HepG2 (cell line): ENCODE results near the gene CES2. TPM values are rescaled to one million over a fixed set of nuclear protein-coding genes. Genes with fewer than 3 reads are reported as not detected.

Source experiments
- CREB1 ChIP-seq, 2 experiments: fragments of 450-650 bp in 1 of 2; IDR thresholded peaks; 2 replicates each; pipeline ENCODE4 v1.6.1; 2016 to 2017; ENCODE audit warnings: control low read depth in 1 of 2, mild to moderate bottlenecking in 1 of 2, missing compliant biosample characterization in 1 of 2, missing genetic modification characterization in 1 of 2
- FUBP1 ChIP-seq: sonication (generic); formaldehyde crosslinking; IDR thresholded peaks from 2 replicates; pipeline ENCODE4 v1.5.1; 2020; ENCODE audit warnings: missing genetic modification reagents, mild to moderate bottlenecking, borderline replicate concordance
- HNRNPLL ChIP-seq: fragments of 200-400 bp; formaldehyde crosslinking; IDR thresholded peaks from 2 replicates; pipeline ENCODE4 v1.6.1; 2017; ENCODE audit warnings: mild to moderate bottlenecking, low read depth, low read length; ENCODE audit not compliant: poor library complexity, severe bottlenecking
- IRF9 ChIP-seq: sonication (generic); formaldehyde crosslinking; IDR thresholded peaks from 2 replicates; pipeline ENCODE4 v1.8.0; 2022; ENCODE audit warnings: missing genetic modification reagents, mild to moderate bottlenecking, borderline replicate concordance
- KDM2A ChIP-seq: sonication (generic); formaldehyde crosslinking; IDR thresholded peaks from 2 replicates; pipeline ENCODE4 v1.4.0; 2020; ENCODE audit warnings: low read depth, missing genetic modification reagents, borderline replicate concordance
- MAFF ChIP-seq: IDR thresholded peaks from 2 replicates; pipeline ENCODE4 v1.6.1; 2011; ENCODE audit warnings: low read depth, low read length, improper control_type of control experiment
- MTA3 ChIP-seq: sonication (generic); formaldehyde crosslinking; IDR thresholded peaks from 2 replicates; pipeline ENCODE4 v1.4.0; 2020; ENCODE audit warnings: missing genetic modification reagents
- NCOA5 ChIP-seq: sonication (generic); formaldehyde crosslinking; IDR thresholded peaks from 2 replicates; pipeline ENCODE4 v1.4.0; 2020; ENCODE audit warnings: missing genetic modification reagents
- NCOR1 ChIP-seq: fragments of 200-600 bp; sonication (generic); IDR thresholded peaks from 2 replicates; pipeline ENCODE4 v1.7.0; 2017; ENCODE audit warnings: antibody characterized with exemption, low read length, borderline replicate concordance
- THRA ChIP-seq: sonication (generic); formaldehyde crosslinking; IDR thresholded peaks from 2 replicates; pipeline ENCODE4 v1.4.0; 2020; ENCODE audit warnings: missing genetic modification reagents, borderline replicate concordance
- TRAFD1 ChIP-seq: sonication (generic); formaldehyde crosslinking; IDR thresholded peaks from 2 replicates; pipeline ENCODE4 v1.5.1; 2020; ENCODE audit warnings: missing genetic modification reagents, mild to moderate bottlenecking, borderline replicate concordance
- ZC3H13 ChIP-seq: sonication (generic); formaldehyde crosslinking; IDR thresholded peaks from 2 replicates; pipeline ENCODE4 v1.8.1; 2023; ENCODE audit warnings: mild to moderate bottlenecking, missing genetic modification reagents, moderate library complexity
- ZFP36L2 ChIP-seq: sonication (generic); formaldehyde crosslinking; IDR thresholded peaks from 2 replicates; pipeline ENCODE4 v1.4.0; 2020; ENCODE audit warnings: missing genetic modification reagents
- ZNF235 ChIP-seq: sonication (generic); formaldehyde crosslinking; IDR thresholded peaks from 2 replicates; pipeline ENCODE4 v1.8.1; 2023; ENCODE audit warnings: mild to moderate bottlenecking, missing genetic modification reagents, borderline replicate concordance
- ZNF260 ChIP-seq: sonication (generic); formaldehyde crosslinking; IDR thresholded peaks from 2 replicates; pipeline ENCODE4 v1.4.0; 2020; ENCODE audit warnings: missing genetic modification reagents, low read depth, mild to moderate bottlenecking, borderline replicate concordance
- ZNF530 ChIP-seq: sonication (generic); formaldehyde crosslinking; IDR thresholded peaks from 2 replicates; pipeline ENCODE4 v1.5.0; 2020; ENCODE audit warnings: low read depth, mild to moderate bottlenecking, missing genetic modification reagents
- ZNF589 ChIP-seq: sonication (generic); formaldehyde crosslinking; conservative IDR thresholded peaks from 2 replicates; pipeline ENCODE4 v1.8.0; 2022; ENCODE audit warnings: mild to moderate bottlenecking, moderate library complexity, missing genetic modification reagents
- ZNF629 ChIP-seq: sonication (generic); formaldehyde crosslinking; conservative IDR thresholded peaks from 2 replicates; pipeline ENCODE4 v1.5.0; 2020; ENCODE audit warnings: missing genetic modification reagents
- ZNF674 ChIP-seq: sonication (generic); formaldehyde crosslinking; IDR thresholded peaks from 2 replicates; pipeline ENCODE4 v1.5.0; 2020; ENCODE audit warnings: low read depth, mild to moderate bottlenecking, missing genetic modification reagents
- ZNF691 ChIP-seq: sonication (generic); formaldehyde crosslinking; IDR thresholded peaks from 2 replicates; pipeline ENCODE4 v1.4.0; 2020; ENCODE audit warnings: missing genetic modification reagents, low read depth, mild to moderate bottlenecking, borderline replicate concordance
- ZNF780A ChIP-seq: sonication (generic); formaldehyde crosslinking; IDR thresholded peaks from 2 replicates; pipeline ENCODE4 v1.8.0; 2022; ENCODE audit warnings: mild to moderate bottlenecking, missing genetic modification reagents, moderate library complexity
- polyA plus RNA-seq, 8 experiments: library from polyadenylated mRNA; depleted of rRNA in 3 of 8; stranded (reverse) in 7 of 8; unstranded in 1 of 8; fragments of >200 nt; fragmentation: Illumina TruSeq in 4 of 8; extraction: Trizol in 4 of 8; gene quantifications; 2 replicates each; pipeline versions ENCODE4 v1.2.1 to v1.2.3, GENCODE V29; 2011 to 2016; ENCODE audit warnings: low read depth in 4 of 8, missing spikeins in 1 of 8, mixed read lengths in 1 of 8; ENCODE audit not compliant: insufficient read depth in 1 of 8
- total RNA-seq, 5 experiments: library from RNA; depleted of rRNA; stranded (reverse); fragments of >200 nt; fragmentation: Illumina TruSeq; extraction: Trizol; gene quantifications; 2 replicates each; pipeline ENCODE4 v1.2.3, GENCODE V29; 2016; ENCODE audit warnings: low read depth in 1 of 5

The CES2 gene
- total and polyA plus RNA-seq, 2 of the 13 experiments (the other 11 are each of a cell fraction or from before 2014, with no cell fraction given) = 50.6 to 63.8 TPM

- TF ChIP-seq IRF9 (CRISPR knock-in tag) (peak; percentile 81; the same call in 1 of the 2 replicates), ZFP36L2 (CRISPR knock-in tag) (no peak), TRAFD1 (CRISPR knock-in tag) (no peak; the same call in 1 of the 2 replicates), HNRNPLL (peak; percentile 45), NCOA5 (CRISPR knock-in tag) (no peak), ZNF235 (CRISPR knock-in tag) (no peak), THRA (CRISPR knock-in tag) (peak; percentile 60; the same call in 1 of the 2 replicates), ZNF780A (CRISPR knock-in tag) (no peak), ZNF260 (CRISPR knock-in tag) (no peak), KDM2A (peak; percentile 92), ZNF674 (CRISPR knock-in tag) (no peak), MTA3 (CRISPR knock-in tag) (no peak), ZNF589 (no peak), ZNF629 (no peak), MAFF (no peak), FUBP1 (CRISPR knock-in tag) (0 out of 2 replicates have a peak, but pooled peaks have one; percentile 62), ZNF530 (no peak), CREB1 (IDR thresholded peaks at IDR 0.05) (no peak), CREB1 (CRISPR knock-in tag; IDR thresholded peaks at IDR 0.05) (no peak), NCOR1 (no peak), ZNF691 (CRISPR knock-in tag) (peak; percentile 91; the same call in 1 of the 2 replicates), ZC3H13 (CRISPR knock-in tag) (no peak)
These were observed 42.2 kb downstream of the CES2 start (continued) for GRCh38 chr16:66977341-66978113.
